HG03558 (cell line): Measurements from ENCODE around the gene TAS1R3.

ENCODE experiments used
- ATAC-seq: cut with Tn5 transposase; IDR thresholded peaks from one replicate; pipeline ENCODE4 v1.9.1; 2021; ENCODE audit warnings: moderate number of reproducible peaks; ENCODE audit not compliant: unreplicated experiment; ENCODE audit errors: extremely low read depth

The TAS1R3 gene

DNA sequence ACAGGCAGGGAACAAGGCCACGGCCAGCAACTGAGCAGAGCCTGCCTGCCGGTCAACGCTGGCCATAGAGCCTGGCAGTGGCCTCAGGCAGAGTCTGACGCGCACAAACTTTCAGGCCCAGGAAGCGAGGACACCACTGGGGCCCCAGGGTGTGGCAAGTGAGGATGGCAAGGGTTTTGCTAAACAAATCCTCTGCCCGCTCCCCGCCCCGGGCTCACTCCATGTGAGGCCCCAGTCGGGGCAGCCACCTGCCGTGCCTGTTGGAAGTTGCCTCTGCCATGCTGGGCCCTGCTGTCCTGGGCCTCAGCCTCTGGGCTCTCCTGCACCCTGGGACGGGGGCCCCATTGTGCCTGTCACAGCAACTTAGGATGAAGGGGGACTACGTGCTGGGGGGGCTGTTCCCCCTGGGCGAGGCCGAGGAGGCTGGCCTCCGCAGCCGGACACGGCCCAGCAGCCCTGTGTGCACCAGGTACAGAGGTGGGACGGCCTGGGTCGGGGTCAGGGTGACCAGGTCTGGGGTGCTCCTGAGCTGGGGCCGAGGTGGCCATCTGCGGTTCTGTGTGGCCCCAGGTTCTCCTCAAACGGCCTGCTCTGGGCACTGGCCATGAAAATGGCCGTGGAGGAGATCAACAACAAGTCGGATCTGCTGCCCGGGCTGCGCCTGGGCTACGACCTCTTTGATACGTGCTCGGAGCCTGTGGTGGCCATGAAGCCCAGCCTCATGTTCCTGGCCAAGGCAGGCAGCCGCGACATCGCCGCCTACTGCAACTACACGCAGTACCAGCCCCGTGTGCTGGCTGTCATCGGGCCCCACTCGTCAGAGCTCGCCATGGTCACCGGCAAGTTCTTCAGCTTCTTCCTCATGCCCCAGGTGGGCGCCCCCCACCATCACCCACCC lies at the start of gene TAS1R3:
TSS of gene TAS1R3 (plus strand) at position 213 of the 898 bp plus-strand sequence. CDS start at position 279, 66 bp downstream.
- ATAC-seq = no peak

DNA sequence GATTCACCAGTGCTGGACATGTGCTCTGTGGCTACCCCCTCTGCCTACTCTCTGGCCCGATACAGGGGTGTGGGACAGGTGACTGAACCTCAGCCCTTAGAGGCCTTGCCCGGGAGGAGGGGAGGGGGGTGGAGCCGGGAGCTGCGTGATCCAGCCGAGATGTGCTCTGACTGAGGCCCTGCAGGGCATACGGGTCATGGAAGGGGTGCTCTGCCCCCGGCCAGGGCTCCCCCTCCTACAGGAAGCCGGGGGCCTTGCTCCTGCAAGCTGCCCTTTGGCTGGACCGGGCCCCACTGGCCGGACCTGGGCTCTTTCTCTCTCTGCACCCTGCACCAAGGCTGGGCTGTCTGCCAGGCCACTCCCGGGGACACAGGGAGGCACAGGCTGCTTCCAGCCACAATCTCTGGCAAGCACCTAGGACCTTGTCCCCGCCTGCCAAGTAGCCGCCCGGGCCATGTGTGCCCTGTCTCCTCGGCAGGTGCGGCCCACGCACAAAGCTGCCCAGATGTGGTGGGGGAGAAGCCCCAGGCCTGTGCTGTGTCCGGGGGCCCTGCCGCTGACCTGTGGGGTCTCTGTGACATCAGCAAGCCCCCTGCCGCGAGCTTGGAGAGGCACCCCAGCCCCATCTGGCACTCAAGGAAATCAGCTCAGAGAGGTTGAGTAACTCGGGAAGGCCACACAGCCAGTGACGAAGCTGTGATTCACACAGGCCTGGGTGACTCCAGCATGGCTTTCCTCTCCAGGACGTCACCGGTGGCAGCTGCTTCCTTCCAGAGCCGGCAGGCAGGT lies 49.4 kb upstream of the TAS1R3 start:
- no peak for ATAC-seq

DNA sequence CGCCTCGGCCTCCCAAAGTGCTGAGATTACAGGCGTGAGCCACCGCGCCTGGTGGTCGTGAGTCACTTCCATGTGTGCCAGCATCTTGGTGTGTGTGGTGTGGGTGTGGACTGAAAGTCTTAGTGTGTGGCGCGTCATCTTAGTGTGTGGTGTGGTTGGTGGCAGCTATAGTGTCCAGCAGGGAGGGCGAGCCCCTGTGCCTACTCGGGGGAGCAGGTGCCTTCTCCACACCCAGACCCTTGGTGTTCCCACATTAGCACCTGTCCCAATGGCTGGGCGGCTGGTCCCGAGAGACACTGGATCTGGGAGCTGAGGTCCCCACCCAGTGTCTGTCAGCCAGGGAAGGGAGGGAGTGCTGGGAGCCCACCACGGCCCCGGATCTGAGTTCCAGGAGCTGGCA lies 48.1 kb upstream of the TAS1R3 start:
- no peak for ATAC-seq

DNA sequence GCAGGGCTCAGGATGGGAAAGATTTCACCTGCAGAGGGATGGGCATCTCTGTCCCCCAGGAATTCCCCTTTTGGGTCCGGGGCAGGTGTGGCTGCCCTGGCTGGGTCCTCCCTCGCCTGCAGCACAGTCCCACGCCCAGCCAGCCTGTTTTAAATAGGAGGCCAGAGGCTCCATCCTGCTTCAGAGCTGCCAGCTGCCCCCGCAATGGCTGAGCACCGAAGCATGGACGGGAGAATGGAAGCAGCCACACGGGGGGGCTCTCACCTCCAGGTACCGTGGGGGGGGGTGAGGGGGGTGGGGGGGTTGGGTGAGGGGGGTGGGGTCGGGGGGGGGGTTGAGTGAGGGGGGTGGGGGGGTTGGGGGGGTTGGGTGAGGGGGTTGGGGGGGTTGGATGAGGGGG lies 47.3 kb upstream of the TAS1R3 start:
- ATAC-seq = no peak

DNA sequence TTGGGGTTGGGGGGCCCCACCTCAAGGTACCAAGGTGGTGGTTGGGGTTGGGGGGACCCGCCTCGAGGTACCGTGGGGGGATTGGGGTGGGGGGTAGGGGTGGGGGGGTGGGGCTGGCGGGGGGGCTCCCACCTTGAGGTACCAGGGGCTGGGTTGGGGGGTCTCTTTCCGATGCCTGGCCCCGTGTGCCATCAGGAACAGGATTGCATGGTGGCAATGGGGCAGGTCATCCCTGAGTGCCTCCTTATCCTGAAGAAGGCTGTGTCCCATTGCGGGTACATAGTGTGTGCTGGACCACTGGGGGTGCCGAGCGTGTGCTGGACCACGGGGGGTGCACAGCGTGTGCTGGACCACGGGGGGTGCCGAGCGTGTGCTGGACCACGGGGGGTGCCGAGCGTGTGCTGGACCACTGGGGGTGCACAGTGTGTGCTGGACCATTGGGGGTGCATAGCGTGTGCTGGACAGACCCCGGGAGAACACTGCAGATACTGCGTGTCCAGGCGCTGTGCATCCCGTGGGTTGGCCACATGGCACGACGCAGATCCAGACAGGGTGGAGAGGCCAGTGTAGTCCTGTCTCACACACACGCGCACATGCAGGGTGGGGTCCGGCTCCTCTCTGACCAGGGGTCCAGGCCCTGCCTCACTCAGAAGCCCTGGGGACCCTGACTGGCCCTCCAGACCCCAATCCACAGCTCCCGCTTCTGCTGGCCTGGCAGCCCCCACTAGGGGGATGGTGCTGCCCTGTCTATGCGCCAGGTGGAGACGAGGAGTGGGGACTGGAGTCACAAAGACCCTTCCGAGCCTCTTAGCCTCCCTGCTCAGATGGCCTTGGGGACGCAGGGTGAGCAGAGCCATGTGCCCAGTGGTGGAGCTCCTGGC lies 46.6 kb upstream of the TAS1R3 start:
- no peak for ATAC-seq

DNA sequence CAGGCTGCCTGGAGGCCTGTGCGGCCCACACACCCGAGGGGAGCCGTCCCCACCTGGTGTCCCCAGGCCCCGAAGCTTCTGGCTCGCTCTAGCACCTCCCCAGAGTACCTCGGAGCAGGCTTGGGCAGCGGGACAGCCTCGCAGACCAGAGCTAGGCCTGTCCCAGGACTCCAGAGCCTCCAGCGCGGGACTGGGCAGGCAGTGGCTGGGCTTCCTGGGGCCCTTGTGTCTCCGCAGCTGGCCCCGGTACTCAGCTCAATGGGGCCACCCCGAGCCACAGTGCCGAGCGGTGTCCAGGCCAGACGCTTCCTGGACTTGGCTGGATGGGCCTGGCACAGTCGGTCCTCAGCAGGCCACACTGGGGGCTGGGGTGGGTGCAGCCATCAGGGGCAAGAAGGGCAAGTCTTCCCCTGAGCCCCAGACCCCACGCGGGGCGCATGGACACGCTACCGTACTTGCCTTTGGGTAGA lies 45.9 kb upstream of the TAS1R3 start:
- no peak for ATAC-seq

DNA sequence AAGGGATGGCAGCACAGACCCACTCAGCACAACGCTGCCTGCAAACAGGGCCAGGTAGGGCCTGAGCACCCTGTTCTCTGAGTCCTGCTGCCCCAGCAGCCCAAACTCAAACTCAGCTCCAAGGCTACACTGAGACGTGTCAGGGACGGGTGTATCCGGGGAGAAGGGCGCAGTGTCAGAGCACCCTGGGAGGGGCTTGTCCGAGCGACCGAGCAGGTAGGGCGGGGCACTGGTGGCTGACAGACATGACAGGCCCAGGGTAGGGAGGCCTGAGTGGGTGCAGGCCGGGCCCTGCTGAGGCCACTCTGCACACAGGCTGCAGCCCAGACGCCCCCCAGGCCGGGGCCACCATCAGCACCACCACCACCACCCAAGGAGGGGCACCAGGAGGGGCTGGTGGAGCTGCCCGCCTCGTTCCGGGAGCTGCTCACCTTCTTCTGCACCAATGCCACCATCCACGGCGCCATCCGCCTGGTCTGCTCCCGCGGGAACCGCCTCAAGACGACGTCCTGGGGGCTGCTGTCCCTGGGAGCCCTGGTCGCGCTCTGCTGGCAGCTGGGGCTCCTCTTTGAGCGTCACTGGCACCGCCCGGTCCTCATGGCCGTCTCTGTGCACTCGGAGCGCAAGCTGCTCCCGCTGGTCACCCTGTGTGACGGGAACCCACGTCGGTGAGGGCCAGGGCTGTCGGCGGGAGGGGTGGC lies 45.3 kb upstream of the TAS1R3 start:
- ATAC-seq = no peak

DNA sequence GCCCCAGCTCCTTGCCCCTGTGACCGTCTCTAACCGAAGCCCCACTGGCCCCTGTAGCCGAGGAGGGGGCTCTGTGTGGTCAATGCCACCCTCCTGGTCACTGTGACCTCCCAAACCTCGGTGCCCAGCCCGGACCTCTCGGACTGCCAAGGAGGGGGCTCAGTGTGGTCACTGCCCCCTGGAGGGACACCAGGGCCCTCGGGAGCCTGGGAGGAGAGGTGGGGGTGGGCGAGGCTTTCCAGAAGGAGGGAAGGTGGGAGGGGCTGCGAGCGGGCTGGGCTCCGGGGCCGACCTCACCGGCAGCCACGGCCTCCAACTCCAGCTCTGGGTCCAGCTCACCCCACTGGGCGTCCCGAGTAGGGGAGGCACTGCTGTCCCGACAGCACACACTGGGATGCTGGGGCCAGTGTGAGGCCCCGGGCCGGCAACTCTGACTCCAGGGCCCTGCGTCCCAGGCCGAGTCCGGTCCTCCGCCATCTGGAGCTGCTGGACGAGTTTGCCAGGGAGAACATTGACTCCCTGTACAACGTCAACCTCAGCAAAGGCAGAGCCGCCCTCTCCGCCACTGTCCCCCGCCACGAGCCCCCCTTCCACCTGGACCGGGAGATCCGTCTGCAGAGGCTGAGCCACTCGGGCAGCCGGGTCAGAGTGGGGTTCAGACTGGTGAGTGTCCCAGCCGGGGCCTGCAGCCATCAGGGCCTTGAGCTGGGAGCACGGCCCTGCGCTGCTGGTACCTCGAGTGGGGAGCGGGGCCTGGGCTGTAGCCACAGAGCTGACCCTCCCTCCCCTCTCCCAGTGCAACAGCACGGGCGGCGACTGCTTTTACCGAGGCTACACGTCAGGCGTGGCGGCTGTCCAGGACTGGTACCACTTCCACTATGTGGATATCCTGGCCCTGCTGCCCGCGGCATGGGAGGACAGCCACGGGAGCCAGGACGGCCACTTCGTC lies 44.5 kb upstream of the TAS1R3 start:
- no peak for ATAC-seq

DNA sequence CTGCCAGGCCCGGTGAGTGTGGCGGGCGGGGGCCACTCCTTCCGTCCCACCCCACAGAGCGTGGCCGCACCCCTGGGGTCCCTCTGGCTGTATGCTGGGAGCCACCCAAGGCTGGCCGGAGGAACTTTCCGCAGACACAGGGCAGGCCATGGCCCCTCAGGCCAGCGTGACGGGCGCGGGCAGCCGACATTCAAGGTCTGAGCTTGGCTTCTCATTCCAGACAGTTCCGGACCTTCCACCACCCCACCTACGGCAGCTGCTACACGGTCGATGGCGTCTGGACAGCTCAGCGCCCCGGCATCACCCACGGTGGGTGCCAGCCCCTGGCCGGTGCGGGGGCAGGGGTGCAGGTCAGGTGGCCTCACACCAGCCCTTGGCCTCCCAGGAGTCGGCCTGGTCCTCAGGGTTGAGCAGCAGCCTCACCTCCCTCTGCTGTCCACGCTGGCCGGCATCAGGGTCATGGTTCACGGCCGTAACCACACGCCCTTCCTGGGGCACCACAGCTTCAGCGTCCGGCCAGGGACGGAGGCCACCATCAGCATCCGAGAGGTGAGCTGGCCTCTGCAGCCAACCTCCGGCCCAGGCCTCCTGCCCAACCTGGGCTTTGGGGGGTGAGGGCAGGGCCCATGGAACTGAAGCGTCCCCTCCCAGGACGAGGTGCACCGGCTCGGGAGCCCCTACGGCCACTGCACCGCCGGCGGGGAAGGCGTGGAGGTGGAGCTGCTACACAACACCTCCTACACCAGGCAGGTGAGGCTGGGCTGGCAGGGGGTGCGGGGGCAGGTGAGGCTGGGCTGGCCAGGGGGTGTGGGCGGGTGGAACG lies 43.6 kb upstream of the TAS1R3 start:
- ATAC-seq = no peak

DNA sequence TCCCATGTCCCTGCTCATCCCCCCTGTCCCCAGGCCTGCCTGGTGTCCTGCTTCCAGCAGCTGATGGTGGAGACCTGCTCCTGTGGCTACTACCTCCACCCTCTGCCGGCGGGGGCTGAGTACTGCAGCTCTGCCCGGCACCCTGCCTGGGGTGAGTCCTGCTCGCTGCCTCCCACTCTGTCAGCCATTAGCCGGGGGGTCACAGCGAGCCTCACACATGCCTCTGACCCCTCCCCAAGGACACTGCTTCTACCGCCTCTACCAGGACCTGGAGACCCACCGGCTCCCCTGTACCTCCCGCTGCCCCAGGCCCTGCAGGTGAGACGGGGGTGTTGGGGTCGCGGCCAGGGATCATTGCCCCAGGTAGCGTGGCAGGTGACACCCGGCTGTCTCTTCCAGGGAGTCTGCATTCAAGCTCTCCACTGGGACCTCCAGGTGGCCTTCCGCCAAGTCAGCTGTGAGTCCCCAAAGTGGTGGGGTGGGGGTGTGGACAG lies 40.8 kb upstream of the TAS1R3 start:
- ATAC-seq = no peak

DNA sequence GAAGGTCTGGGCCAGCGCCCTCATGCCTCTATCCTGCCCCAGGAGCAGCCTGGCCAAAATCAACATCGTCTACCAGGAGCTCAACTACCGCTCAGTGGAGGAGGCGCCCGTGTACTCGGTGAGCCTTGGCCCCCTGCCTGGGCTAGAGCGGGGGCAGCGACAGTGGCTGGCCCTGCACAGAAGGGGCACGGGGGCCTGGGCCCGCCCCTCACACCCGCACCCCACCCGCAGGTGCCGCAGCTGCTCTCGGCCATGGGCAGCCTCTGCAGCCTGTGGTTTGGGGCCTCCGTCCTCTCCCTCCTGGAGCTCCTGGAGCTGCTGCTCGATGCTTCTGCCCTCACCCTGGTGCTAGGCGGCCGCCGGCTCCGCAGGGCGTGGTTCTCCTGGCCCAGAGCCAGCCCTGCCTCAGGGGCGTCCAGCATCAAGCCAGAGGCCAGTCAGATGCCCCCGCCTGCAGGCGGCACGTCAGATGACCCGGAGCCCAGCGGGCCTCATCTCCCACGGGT lies 40.0 kb upstream of the TAS1R3 start:
- ATAC-seq = no peak

DNA sequence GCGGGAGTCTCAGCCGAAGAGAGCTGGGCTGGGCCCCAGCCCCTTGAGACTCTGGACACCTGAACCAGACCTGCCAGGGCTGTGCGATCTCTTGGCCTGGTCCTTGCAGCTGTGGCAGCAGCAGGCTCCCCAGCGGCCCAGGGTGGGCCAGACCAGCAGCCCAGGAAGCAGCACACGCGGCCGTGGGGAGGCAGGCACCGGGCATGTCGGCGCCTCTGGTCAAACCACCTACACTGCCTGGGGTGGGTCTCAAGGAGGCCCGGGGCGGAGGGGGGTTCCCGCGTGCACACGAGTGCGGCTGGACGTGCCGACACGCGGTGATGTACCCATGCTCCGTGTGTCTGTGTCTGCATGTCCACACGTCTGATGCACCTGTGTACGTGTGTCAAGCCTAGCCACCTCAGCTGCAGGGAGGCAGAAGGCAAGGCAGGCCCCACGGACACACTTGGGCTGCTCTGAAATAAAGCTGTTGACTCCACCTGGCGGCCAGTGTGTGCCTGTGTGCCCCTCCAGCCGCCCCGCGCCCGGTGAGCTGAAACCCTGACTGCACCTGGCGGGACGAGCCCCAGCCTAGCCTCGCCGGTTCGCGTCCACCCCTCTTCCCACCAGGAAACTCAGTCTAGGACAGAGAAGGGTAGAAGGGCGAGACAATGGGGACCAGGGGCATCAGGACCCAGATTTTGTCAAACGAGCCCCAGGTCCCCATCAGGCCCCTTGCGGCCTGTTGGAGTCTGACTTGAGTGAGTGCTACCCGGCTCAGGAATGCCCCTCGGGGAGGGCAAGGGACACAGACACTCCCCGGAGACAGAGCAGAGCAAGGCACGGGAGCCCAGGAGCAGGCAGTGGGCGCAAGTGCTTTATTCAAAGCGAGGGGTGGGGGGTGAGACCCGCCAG lies 39.3 kb upstream of the TAS1R3 start:
- ATAC-seq = no peak

DNA sequence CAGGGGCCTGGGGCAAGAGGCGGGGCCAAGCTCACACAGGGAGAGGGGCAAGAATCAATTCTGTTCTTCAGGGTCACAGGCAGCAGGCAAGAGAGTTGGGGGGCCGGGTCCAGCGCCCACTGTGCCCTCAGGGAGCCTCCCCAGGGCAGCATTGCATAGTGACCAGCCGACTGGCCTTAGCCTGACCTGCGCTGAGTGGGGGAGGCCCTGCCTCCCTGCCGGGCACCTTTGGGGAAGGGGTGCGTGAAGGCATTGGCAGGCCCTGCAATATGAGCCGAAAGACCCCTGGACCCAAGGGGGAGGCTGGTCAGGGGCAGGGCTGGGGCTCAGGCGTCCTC lies 38.7 kb upstream of the TAS1R3 start:
- no peak for ATAC-seq

DNA sequence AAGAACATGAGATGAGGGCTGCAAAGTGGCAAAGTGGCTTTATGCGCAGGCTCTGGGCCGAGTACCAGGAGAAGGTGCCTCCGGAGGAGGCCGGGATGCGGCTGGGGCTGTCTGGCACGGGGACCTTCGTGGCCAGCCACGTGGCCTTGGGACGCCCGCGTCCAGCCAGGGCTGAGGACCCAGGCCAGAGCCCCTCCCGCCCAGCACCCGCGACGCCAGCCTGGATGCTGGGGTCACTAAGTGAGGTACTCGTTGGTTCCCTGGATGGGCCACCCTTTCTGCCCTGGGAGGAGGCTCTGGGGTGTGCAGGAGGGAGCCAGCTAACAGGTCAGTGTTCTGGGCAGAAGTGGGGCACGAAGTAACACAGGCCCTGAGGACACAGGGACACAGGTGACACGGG lies 38.2 kb upstream of the TAS1R3 start:
- ATAC-seq = no peak

DNA sequence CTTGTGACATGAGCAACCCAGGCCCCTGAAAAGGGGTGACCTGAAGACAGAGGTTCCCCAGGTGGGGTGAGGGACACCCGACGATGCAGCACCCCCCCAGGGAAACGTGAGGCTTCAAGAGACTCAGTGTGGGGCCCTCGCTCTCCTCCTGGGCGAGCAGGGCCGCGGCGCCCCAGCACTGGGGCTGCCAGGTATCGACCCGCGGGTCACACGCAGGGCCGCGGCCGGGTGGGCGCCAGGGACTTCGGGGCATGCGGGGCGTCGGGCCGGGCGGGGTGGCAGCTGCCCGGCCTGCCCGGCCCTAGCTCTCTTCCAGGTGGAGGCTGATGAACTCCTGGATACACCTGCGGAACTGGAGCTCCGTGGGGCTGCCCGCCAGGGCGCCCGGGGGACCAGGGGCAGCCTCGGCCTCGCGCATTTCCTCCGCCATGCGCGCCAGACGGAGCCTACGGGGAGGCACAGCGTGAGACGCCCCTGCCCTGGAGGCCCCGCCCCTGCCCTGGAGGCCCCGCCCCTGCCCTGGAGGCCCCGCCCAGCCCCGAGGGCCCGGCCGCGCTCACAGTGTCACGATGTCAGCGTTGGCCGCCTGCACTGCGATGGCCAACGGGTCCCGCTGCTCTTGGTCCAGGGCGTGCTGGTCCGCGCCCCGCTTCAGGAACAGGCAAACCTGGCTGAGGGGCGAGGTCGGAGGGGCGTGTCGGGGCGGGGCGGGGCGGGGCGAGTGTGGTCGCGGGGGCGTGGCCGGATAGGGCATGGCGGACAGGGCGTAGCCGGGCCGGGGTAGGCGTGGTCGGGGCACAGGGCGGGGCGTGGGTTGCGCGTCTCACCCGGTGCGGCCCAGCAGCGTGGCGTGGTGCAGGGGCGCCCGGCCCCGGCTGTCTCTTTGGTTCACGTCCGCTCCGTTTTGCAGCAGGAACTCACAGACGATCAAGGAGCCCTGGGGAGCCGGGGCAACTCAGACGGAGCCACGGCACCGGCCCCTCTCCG lies 37.5 kb upstream of the TAS1R3 start:
- ATAC-seq = no peak
